ENCODE data around the gene TRPV4.

DNA sequence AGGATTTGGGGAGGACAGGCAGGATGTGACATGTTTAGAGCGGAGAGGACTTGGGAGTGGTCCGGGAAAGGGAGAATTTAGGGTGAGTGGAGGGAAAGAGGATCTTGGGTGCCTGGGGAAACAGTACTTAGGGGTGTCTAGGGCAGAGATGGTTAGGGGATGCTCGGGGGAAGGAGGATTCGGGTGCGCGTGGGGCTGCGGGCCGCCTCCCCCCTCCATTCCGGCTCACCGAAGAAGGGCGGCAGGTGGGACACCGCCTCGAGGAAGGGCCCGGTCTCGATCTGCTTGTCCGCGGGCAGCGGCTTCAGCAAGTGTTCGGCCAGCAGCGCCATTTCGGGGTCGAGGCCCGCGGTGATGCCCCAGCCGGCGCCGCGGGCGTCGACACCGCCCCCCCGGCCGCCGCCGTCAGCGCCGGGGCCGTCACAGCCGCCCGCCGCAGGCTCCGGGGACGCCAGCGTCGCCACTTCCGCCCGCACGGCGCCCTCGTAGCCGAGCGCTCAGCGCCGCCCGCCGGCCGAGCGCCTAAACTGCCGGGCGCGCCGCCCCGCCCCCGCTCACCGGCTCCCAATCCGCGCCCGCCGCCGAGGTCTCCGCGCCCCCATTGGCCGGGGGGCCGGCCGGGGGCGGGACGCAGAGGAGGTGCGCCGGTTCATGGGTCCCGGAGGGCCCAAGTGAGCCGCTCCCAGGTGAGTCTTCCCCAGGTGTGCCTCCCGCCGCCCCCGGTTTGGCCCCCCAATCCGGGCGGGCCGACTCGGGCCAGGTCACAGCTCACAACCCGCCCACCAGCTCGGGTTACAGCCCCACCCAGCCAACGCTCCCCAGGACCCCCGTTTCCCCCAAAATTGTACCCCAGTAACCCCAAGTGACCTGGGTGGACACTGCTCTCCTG is 47.1 kb upstream of the TRPV4 start, which contains the start of gene GLTP:
- TF ChIP-seq, protein P1, sequence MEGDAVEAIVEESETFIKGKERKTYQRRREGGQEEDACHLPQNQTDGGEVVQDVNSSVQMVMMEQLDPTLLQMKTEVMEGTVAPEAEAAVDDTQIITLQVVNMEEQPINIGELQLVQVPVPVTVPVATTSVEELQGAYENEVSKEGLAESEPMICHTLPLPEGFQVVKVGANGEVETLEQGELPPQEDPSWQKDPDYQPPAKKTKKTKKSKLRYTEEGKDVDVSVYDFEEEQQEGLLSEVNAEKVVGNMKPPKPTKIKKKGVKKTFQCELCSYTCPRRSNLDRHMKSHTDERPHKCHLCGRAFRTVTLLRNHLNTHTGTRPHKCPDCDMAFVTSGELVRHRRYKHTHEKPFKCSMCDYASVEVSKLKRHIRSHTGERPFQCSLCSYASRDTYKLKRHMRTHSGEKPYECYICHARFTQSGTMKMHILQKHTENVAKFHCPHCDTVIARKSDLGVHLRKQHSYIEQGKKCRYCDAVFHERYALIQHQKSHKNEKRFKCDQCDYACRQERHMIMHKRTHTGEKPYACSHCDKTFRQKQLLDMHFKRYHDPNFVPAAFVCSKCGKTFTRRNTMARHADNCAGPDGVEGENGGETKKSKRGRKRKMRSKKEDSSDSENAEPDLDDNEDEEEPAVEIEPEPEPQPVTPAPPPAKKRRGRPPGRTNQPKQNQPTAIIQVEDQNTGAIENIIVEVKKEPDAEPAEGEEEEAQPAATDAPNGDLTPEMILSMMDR (conservative IDR thresholded peaks at IDR 0.05; ENCODE audit: low read length): peak; percentile 57
- no peak for TF ChIP-seq EZH2phosphoT487 (IDR thresholded peaks at IDR 0.05; ENCODE audit: borderline replicate concordance, low read depth, low read length)

Measured in OCI-LY7 (cell line).